Vagina (tissue), 2 donors: ENCODE results near the gene SCN4B. TPM values are rescaled to one million over a fixed set of nuclear protein-coding genes. Genes with fewer than 3 reads are reported as not detected.
A peak's percentile ranks its signal among the peaks of the same experiment; 100 is the strongest.

ENCODE experiments used
- DNase-seq, 2 donors: peaks; one replicate each; pipeline ENCODE4 v3.0.0-alpha.2; 2017; ENCODE audit errors: extremely low spot score in 2 of 2
- H3K27ac ChIP-seq: fragments of 200-600 bp; sonication (generic); one replicate; pipeline ENCODE4 v1.5.1; 2019
- H3K27me3 ChIP-seq: fragments of 200-600 bp; sonication (generic); one replicate; pipeline ENCODE4 v1.5.1; 2019
- H3K36me3 ChIP-seq, 2 donors: fragments of 200-600 bp; sonication (generic); one replicate each; pipeline ENCODE4 v1.5.1; 2017 to 2019
- H3K4me1 ChIP-seq: fragments of 200-600 bp; sonication (generic); one replicate; pipeline ENCODE4 v1.5.1; 2019
- H3K4me3 ChIP-seq, 2 donors: fragments of 200-600 bp; sonication (generic); 1 replicate in 1 of 2; 2 replicates in 1 of 2; pipeline ENCODE4 v1.5.1; 2016 to 2019
- H3K9me3 ChIP-seq: fragments of 200-600 bp; sonication (generic); one replicate; pipeline ENCODE4 v1.5.1; 2019
- CTCF ChIP-seq, 3 experiments: fragments of 450-650 bp in 2 of 3; fragments of 200-600 bp in 1 of 3; sonication (generic) in 1 of 3; IDR thresholded peaks; one replicate each; pipeline ENCODE4 v1.5.1; 2017 to 2019; ENCODE audit warnings: antibody characterized with exemption in 3 of 3, mild to moderate bottlenecking in 2 of 3, moderate library complexity in 2 of 3
- POLR2A ChIP-seq, 2 donors: fragments of 450-650 bp; IDR thresholded peaks; one replicate each; pipeline ENCODE4 v1.6.1; 2017; ENCODE audit warnings: antibody characterized with exemption in 2 of 2, mild to moderate bottlenecking in 2 of 2, moderate library complexity in 2 of 2
- POLR2AphosphoS5 ChIP-seq, 2 donors: sonication (generic); formaldehyde crosslinking; IDR thresholded peaks; one replicate each; pipeline ENCODE4 v1.9.0; 2017; ENCODE audit warnings: antibody characterized with exemption in 2 of 2, mild to moderate bottlenecking in 2 of 2, low read depth in 1 of 2; ENCODE audit not compliant: insufficient read depth in 1 of 2
- intact Hi-C: fragments of 100-400 bp; cut with DNase I; formaldehyde crosslinking; loops from one replicate; pipeline ENCODE4 v1.15.1; 2023
- total RNA-seq: library from RNA; depleted of rRNA; stranded (reverse); fragments of >200 nt; gene quantifications from one replicate; pipeline ENCODE4 v1.2.3, GENCODE V29; 2016

The SCN4B gene
- total RNA-seq, 1 donor from 2014 or later: 0.98 TPM

- intact Hi-C loops: no loop called here
- H3K27me3 ChIP-seq: peaks cover 4% of the 10 kb centered on the region
- H3K27ac ChIP-seq: no peak overlapping the region
- H3K9me3 ChIP-seq: no peaks in the 10 kb centered on the region
- no peaks in the 10 kb centered on the region for H3K36me3 ChIP-seq
- TF ChIP-seq CTCF (IDR thresholded peaks at IDR 0.05): no peak
- no peak for TF ChIP-seq POLR2A (IDR thresholded peaks at IDR 0.05)
- no peak for TF ChIP-seq POLR2AphosphoS5 (IDR thresholded peaks at IDR 0.05; ENCODE audit: insufficient read depth in 1 of 2, low read depth in 1 of 2)
- H3K4me1 ChIP-seq: peaks cover 17% of the 10 kb centered on the region
- DNase-seq: no peak
- H3K4me3 ChIP-seq: peak overlapping the region; percentile 39 to 63
Observed at GRCh38 chr11:118152020-118152551, 537 bp downstream of the SCN4B start.

- no peak for DNase-seq
- peaks cover 4% of the 10 kb centered on the region for H3K27me3 ChIP-seq
- H3K27ac ChIP-seq: no peak overlapping the region
- no peaks in the 10 kb centered on the region for H3K36me3 ChIP-seq
- H3K4me3 ChIP-seq: no peak overlapping the region
- H3K4me1 ChIP-seq: peaks cover 17% of the 10 kb centered on the region
- intact Hi-C loops: no loop called here
- no peaks in the 10 kb centered on the region for H3K9me3 ChIP-seq
- TF ChIP-seq CTCF (IDR thresholded peaks at IDR 0.05): no peak
Observed at GRCh38 chr11:118151431-118151830, 1.2 kb downstream of the SCN4B start.

- Histone ChIP-seq H3K27ac (no peak overlapping the region), H3K4me3 (no peak overlapping the region), H3K9me3 (no peaks in the 10 kb centered on the region), H3K36me3 (no peaks in the 10 kb centered on the region), H3K27me3 (no peaks in the 10 kb centered on the region), H3K4me1 (peaks cover 25% of the 10 kb centered on the region)
- TF ChIP-seq POLR2AphosphoS5 (IDR thresholded peaks at IDR 0.05; ENCODE audit: insufficient read depth in 1 of 2, low read depth in 1 of 2) (no peak), POLR2A (IDR thresholded peaks at IDR 0.05) (no peak), CTCF (IDR thresholded peaks at IDR 0.05) (no peak)
- no peak for DNase-seq
- intact Hi-C loops: loop anchor here (10.0 kb wide), 1 partner anchor 205 kb away; the partner anchor contains the start of gene UBE4A
Observed at GRCh38 chr11:118149493-118149892, 3.1 kb downstream of the SCN4B start.

GRCh38 chr11:118148856-118149255 is 3.8 kb downstream of the SCN4B start:
- DNase-seq: no peak
- Histone ChIP-seq H3K9me3 (no peaks in the 10 kb centered on the region), H3K4me1 (peaks cover 25% of the 10 kb centered on the region), H3K4me3 (no peak overlapping the region), H3K36me3 (no peaks in the 10 kb centered on the region), H3K27ac (no peak overlapping the region), H3K27me3 (no peaks in the 10 kb centered on the region)
- TF ChIP-seq POLR2A (IDR thresholded peaks at IDR 0.05): no peak
- no peak for TF ChIP-seq POLR2AphosphoS5 (IDR thresholded peaks at IDR 0.05; ENCODE audit: insufficient read depth in 1 of 2, low read depth in 1 of 2)
- TF ChIP-seq CTCF (IDR thresholded peaks at IDR 0.05): no peak
- intact Hi-C loops: loop anchor here (10.0 kb wide), 1 partner anchor 206 kb away; the partner anchor contains the start of gene UBE4A

GRCh38 chr11:118148240-118148639 is 4.4 kb downstream of the SCN4B start:
- no peaks in the 10 kb centered on the region for H3K36me3 ChIP-seq
- intact Hi-C loops: loop anchor here (10.0 kb wide), 1 partner anchor 207 kb away; the partner anchor contains the start of gene UBE4A
- TF ChIP-seq POLR2A (IDR thresholded peaks at IDR 0.05) (no peak), CTCF (IDR thresholded peaks at IDR 0.05) (no peak), POLR2AphosphoS5 (IDR thresholded peaks at IDR 0.05; ENCODE audit: insufficient read depth in 1 of 2, low read depth in 1 of 2) (no peak)
- H3K4me3 ChIP-seq: no peak overlapping the region
- no peaks in the 10 kb centered on the region for H3K9me3 ChIP-seq
- H3K4me1 ChIP-seq: peaks cover 21% of the 10 kb centered on the region
- no peak overlapping the region for H3K27ac ChIP-seq
- H3K27me3 ChIP-seq: no peaks in the 10 kb centered on the region
- DNase-seq: no peak
